ENCODE measurements around the gene PPP6R2.

The PPP6R2 gene

GRCh38 chr22:50473088-50473487 lies 130.0 kb downstream of the PPP6R2 start (continued):
- TF ChIP-seq HIC1 (tag by site-specific recombination; IDR thresholded peaks at IDR 0.05), result peak; percentile 49; the same call in 1 of the 2 replicates
- no peak for TF ChIP-seq PRDM10 (tag by site-specific recombination; IDR thresholded peaks at IDR 0.05)
- peak; percentile 84 for TF ChIP-seq EGR2 (tag by site-specific recombination; IDR thresholded peaks at IDR 0.05; ENCODE audit: low read depth)
- TF ChIP-seq ZNF473 (tag by site-specific recombination; IDR thresholded peaks at IDR 0.05), result no peak
- no peak for TF ChIP-seq ZNF510 (tag by site-specific recombination; IDR thresholded peaks at IDR 0.05; ENCODE audit: insufficient replicate concordance)
- no peak for TF ChIP-seq ZNF146 (tag by site-specific recombination; IDR thresholded peaks at IDR 0.05)
- no peak for TF ChIP-seq ZNF132 (tag by site-specific recombination; IDR thresholded peaks at IDR 0.05; ENCODE audit: borderline replicate concordance)

- peak overlapping the region; percentile 87 for H3K27ac ChIP-seq (ENCODE audit: extremely low read depth, low read depth, low read length)
- peaks cover 27% of the 10 kb centered on the region for H3K4me1 ChIP-seq (ENCODE audit: control insufficient read depth, insufficient read depth, low read length)
- no peaks in the 10 kb centered on the region for H3K9me3 ChIP-seq (ENCODE audit: control insufficient read depth, insufficient read depth, low read depth, low read length)
- peaks cover 4 to 34% of the 10 kb centered on the region in 2 experiments; a peak in 2 of 3 replicates for H3K36me3 ChIP-seq (ENCODE audit: control insufficient read depth in 2 of 2, insufficient read depth in 1 of 2, low read length in 2 of 2)
- peak overlapping the region; percentile 76 for H3K4me3 ChIP-seq (ENCODE audit: low read depth, low read length)
- ChIA-PET POLR2A (interaction anchor here (1.0 to 2.3 kb wide), 8 partner anchors 14 to 89 kb away, joined by 3 to 12 read pairs (median 6); partner anchors contain the start of genes LMF2, NCAPH2, SCO2 and SYCE3), CTCF (interaction anchor here (0.7 to 2.7 kb wide), 7 partner anchors 20 to 90 kb away, joined by 3 to 24 read pairs (median 4); partner anchors contain the start of gene SCO2)
- TF ChIP-seq ZNF324 (tag by site-specific recombination; IDR thresholded peaks at IDR 0.05) (peak; percentile 54; the same call in 1 of the 2 replicates), PRDM6 (tag by site-specific recombination; IDR thresholded peaks at IDR 0.05) (no peak), ZNF121 (tag by site-specific recombination; IDR thresholded peaks at IDR 0.05) (no peak), INSM2 (tag by site-specific recombination; IDR thresholded peaks at IDR 0.05) (peak; percentile 23), ZNF174 (tag by site-specific recombination; IDR thresholded peaks at IDR 0.05) (no peak), ZNF600 (tag by site-specific recombination; IDR thresholded peaks at IDR 0.05) (peak; percentile 54; the same call in 1 of the 2 replicates), EGR2 (tag by site-specific recombination; IDR thresholded peaks at IDR 0.05; ENCODE audit: low read depth) (peak; percentile 55; the same call in 1 of the 2 replicates), SCRT2 (tag by site-specific recombination; IDR thresholded peaks at IDR 0.05) (no peak), SP7 (tag by site-specific recombination; IDR thresholded peaks at IDR 0.05) (0 out of 2 replicates have a peak, but pooled peaks have one; percentile 40), ZFP3 (tag by site-specific recombination; IDR thresholded peaks at IDR 0.05; ENCODE audit: low read depth) (no peak), ZNF660 (tag by site-specific recombination; IDR thresholded peaks at IDR 0.05) (peak; percentile 76; the same call in 1 of the 2 replicates), KLF16 (tag by site-specific recombination; IDR thresholded peaks at IDR 0.05) (0 out of 2 replicates have a peak, but pooled peaks have one; percentile 44), ZNF449 (tag by site-specific recombination; IDR thresholded peaks at IDR 0.05) (no peak), ZSCAN18 (tag by site-specific recombination; IDR thresholded peaks at IDR 0.05) (0 out of 2 replicates have a peak, but pooled peaks have one; percentile 39), ZNF548 (tag by site-specific recombination; IDR thresholded peaks at IDR 0.05) (no peak), ZNF792 (tag by site-specific recombination; IDR thresholded peaks at IDR 0.05) (no peak)
Observed at GRCh38 chr22:50473855-50474671, 130.9 kb downstream of the PPP6R2 start.
